ENCODE measurements around the gene TYW1B.
"Not testable (repeated sequence)": the region's sequence is repeated elsewhere in the genome, so short reads cannot be mapped to it uniquely, and the experiment has no call there.

DNA sequence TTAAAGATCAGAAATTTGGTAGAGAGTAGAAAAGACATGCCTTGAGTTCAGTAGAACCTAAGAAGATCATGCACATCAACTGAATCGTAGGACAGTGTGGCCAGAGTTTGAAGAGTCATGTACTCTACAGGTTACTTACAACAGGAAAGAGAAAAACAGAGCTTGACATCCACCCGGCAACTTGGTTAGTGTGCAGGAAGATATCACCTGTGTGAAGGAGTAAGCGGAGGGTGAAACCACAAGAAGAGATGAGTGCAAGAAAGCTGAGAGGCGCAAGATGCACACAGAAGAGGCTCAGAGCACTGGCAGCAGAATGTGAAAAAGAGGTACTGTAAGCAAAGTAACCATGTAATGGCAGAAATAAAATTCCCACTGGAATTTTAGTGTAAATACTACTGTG, 179.4 kb downstream of the TYW1B start:
- not testable (repeated sequence) for TF ChIP-seq CTCF, POLR2A, EP300 (IDR thresholded peaks at IDR 0.05)

All from tibial nerve (tissue), 4 donors.